ENCODE data around the gene KLHDC8A. TPM values are rescaled to one million over a fixed set of nuclear protein-coding genes. Genes with fewer than 3 reads are reported as not detected.
"Not testable (repeated sequence)": the region's sequence is repeated elsewhere in the genome, so short reads cannot be mapped to it uniquely, and the experiment has no call there.

The KLHDC8A gene
- total RNA-seq, 4 donors from 2014 or later, result not detected

- Histone ChIP-seq H3K27me3 (peaks cover 0 to 5% (median 0%) of the 10 kb centered on the region in 3 donors), H3K4me3 (no peak overlapping the region), H3K27ac (no peak overlapping the region), H3K4me1 (no peaks in the 10 kb centered on the region), H3K9me3 (no peaks in the 10 kb centered on the region), H3K36me3 (no peaks in the 10 kb centered on the region)
- TF ChIP-seq CTCF (IDR thresholded peaks at IDR 0.05 in 4 of 5, conservative IDR thresholded peaks at IDR 0.05 in 1 of 5), result no peak
- TF ChIP-seq POLR2A (IDR thresholded peaks at IDR 0.05), result no peak
- intact Hi-C loops (cut with DNase I; ENCODE audit: low total_unique reads) (no loop called here), in situ Hi-C loops (cut with MboI; ENCODE audit: low sequenced_read_pairs in 4 of 4) (loop anchor here in 2 of 4 donors (5.0 to 10.0 kb wide), 3 partner anchors 89 to 129 kb away; no protein-coding TSS in a partner anchor)
- DNase-seq, result no peak
- no peak for ATAC-seq
These were observed 38.9 kb upstream of the KLHDC8A start for GRCh38 chr1:205395616-205396015.

- intact Hi-C loops (cut with DNase I; ENCODE audit: low total_unique reads), result no loop called here
- H3K4me3 ChIP-seq, result no peak overlapping the region
- ATAC-seq (no peak), DNase-seq (no peak)
- H3K27ac ChIP-seq, result no peak overlapping the region
- in situ Hi-C loops (cut with MboI; ENCODE audit: low sequenced_read_pairs in 4 of 4), result loop anchor here in 2 of 4 donors (10.0 kb wide), 2 partner anchors 92 to 132 kb away; no protein-coding TSS in a partner anchor
- peaks cover 0 to 5% (median 0%) of the 10 kb centered on the region in 3 donors for H3K27me3 ChIP-seq
- no peaks in the 10 kb centered on the region for H3K9me3 ChIP-seq
- H3K36me3 ChIP-seq, result no peaks in the 10 kb centered on the region
- no peaks in the 10 kb centered on the region for H3K4me1 ChIP-seq
- TF ChIP-seq POLR2A (IDR thresholded peaks at IDR 0.05) (no peak), CTCF (IDR thresholded peaks at IDR 0.05 in 4 of 5, conservative IDR thresholded peaks at IDR 0.05 in 1 of 5) (no peak)
These were observed 35.9 kb upstream of the KLHDC8A start for GRCh38 chr1:205392650-205393049.

- Histone ChIP-seq H3K27me3 (peaks cover 0 to 5% (median 0%) of the 10 kb centered on the region in 3 donors), H3K36me3 (no peaks in the 10 kb centered on the region), H3K9me3 (no peaks in the 10 kb centered on the region), H3K4me1 (no peaks in the 10 kb centered on the region), H3K4me3 (no peak overlapping the region), H3K27ac (no peak overlapping the region)
- in situ Hi-C loops (cut with MboI; ENCODE audit: low sequenced_read_pairs in 4 of 4), result loop anchor here in 2 of 4 donors (10.0 kb wide), 2 partner anchors 93 to 133 kb away; no protein-coding TSS in a partner anchor
- no peak for ATAC-seq
- intact Hi-C loops (cut with DNase I; ENCODE audit: low total_unique reads), result no loop called here
- no peak for TF ChIP-seq CTCF (IDR thresholded peaks at IDR 0.05 in 4 of 5, conservative IDR thresholded peaks at IDR 0.05 in 1 of 5)
- TF ChIP-seq POLR2A (IDR thresholded peaks at IDR 0.05), result no peak
- no peak for DNase-seq
These were observed 34.7 kb upstream of the KLHDC8A start for GRCh38 chr1:205391386-205391785.

GRCh38 chr1:205387845-205388244, 31.1 kb upstream of the KLHDC8A start:
- TF ChIP-seq POLR2A (IDR thresholded peaks at IDR 0.05), result no peak
- no peak for TF ChIP-seq CTCF (IDR thresholded peaks at IDR 0.05 in 4 of 5, conservative IDR thresholded peaks at IDR 0.05 in 1 of 5)
- DNase-seq, result no peak
- no peak for ATAC-seq
- H3K4me3 ChIP-seq, result no peak overlapping the region
- no peak overlapping the region for H3K27ac ChIP-seq
- H3K9me3 ChIP-seq, result no peaks in the 10 kb centered on the region
- H3K4me1 ChIP-seq, result no peaks in the 10 kb centered on the region
- in situ Hi-C loops (cut with MboI; ENCODE audit: low sequenced_read_pairs in 4 of 4), result no loop called here
- peaks cover 0 to 5% (median 0%) of the 10 kb centered on the region in 3 donors for H3K27me3 ChIP-seq
- intact Hi-C loops (cut with DNase I; ENCODE audit: low total_unique reads), result no loop called here
- H3K36me3 ChIP-seq, result no peaks in the 10 kb centered on the region

- H3K4me3 ChIP-seq; intact Hi-C loops (cut with DNase I; ENCODE audit: low total_unique reads); in situ Hi-C loops (cut with MboI; ENCODE audit: low sequenced_read_pairs in 4 of 4); H3K36me3 ChIP-seq; H3K9me3 ChIP-seq; DNase-seq; H3K4me1 ChIP-seq; H3K27ac ChIP-seq; ATAC-seq: not testable (repeated sequence)
- H3K27me3 ChIP-seq, result peaks cover 8 to 18% (median 10%) of the 10 kb centered on the region in 3 donors
These were observed 26.3 kb upstream of the KLHDC8A start for GRCh38 chr1:205382990-205383389.

Measured in gastrocnemius medialis (tissue), 4 donors.